Inflammatory macrophage treated with lipopolysaccharide for 1 hour (primary cell): ENCODE results near the gene GALNT2.

Experiments
- DNase-seq, 2 donors: peaks; one replicate each; pipeline ENCODE4 v3.0.0-alpha.2; 2020 to 2022

GALNT2 gene

GRCh38 chr1:230310381-230311163, 243.5 kb downstream of the GALNT2 start:
- peak; percentile 41 to 82 for DNase-seq

GRCh38 chr1:230312676-230313075, 245.6 kb downstream of the GALNT2 start:
- no peak for DNase-seq

- DNase-seq: no peak
Measured at GRCh38 chr1:230313453-230314141, 246.6 kb downstream of the GALNT2 start.

GRCh38 chr1:230314142-230314470, 247.1 kb downstream of the GALNT2 start:
- DNase-seq: no peak

GRCh38 chr1:230315099-230315498, 248.1 kb downstream of the GALNT2 start:
- DNase-seq: no peak

- no peak for DNase-seq
Measured at GRCh38 chr1:230316864-230317745, 250.1 kb downstream of the GALNT2 start.

GRCh38 chr1:230317823-230318819, 251.1 kb downstream of the GALNT2 start:
- no peak for DNase-seq

- no peak for DNase-seq
Measured at GRCh38 chr1:230319014-230319747, 252.1 kb downstream of the GALNT2 start.

- DNase-seq: no peak
Measured at GRCh38 chr1:230320804-230321203, 253.8 kb downstream of the GALNT2 start.

DNA sequence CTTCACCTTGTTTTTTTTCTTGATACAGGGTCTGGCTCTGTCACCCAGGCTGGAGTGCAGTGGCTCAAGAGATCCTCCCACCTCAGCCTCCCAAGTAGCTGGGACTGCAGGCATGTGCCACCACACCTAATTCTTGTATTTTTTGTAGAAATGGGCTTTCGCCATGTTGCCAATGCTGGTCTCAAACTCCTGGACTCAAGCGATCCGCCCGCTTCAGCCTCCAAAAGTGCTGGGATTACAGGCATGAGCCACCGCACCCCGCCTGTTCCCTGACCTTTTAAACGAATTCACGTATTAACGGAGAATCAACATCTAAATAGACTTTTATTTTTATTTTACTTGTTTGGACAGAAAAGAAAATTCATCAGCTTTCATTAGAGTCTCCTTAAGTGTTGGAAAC, 254.3 kb downstream of the GALNT2 start:
- no peak for DNase-seq

DNA sequence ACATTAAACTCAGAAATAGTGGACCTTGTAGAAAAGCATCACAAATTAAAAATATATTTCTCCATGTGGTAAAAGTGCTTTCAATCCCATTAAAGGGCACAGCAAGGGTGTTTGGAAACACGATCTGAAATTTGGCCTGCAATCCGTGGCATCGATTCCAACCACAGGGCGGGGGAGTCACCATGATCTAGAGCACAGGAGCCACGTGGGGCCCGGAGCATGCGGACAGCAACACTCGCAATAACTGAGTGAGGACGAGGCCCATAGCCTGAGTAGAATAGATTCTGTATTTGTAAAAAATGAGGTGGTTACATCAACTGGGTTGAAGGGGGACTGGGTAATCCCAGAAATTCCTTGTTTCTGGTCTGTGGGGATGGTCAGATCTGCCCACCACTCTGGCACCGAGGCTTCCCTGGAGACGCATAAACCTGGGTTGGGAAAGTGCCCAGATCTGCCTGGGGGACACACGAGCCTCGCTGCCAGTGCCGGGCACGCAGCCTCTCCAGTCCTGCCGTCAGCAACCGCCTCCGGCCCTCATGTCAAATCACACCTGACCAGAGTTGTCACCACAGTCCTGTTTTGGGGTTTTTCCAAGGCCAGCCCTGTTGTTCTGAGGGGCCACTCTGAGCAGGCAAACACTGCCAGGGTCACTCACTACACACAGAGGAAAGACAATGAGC, 254.8 kb downstream of the GALNT2 start:
- no peak for DNase-seq

DNA sequence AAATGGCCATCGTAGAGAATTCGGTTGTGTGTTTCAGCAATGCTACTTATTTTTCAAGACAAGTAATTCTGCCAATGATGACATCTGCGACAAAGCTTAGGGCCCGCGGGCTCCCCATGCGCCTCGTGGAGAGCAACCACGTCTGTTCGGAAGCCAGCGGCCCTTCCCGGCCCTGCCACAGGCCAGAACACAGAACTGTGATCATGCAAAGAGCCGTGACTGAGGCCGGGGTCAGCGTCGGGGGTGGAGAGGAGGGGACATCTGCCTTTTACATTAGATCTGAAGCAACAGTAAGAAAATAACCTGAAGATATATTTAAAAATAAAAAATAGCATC, 255.4 kb downstream of the GALNT2 start:
- DNase-seq: no peak

GRCh38 chr1:230322967-230323547, 256.0 kb downstream of the GALNT2 start:
- no peak for DNase-seq

DNA sequence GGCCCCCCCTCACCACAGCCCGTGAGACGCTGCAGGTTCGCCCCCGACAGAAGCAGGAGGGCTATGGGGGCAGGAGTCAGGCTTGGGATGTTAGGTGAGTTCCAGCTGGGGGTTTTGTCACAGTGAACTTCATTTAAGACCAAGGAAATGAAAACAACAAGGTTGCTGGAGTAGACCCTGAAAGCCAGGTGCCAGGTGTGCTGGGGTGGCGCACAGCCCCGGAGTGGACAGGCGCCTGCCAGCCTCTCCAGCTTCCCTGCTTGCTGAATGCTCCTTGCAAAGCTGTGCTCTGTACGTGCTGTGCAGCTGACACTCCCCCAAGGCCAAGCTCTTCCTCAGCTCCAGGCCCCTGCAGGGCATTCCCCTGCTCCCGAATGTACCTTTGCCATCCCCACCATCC, 256.6 kb downstream of the GALNT2 start:
- DNase-seq: no peak

DNA sequence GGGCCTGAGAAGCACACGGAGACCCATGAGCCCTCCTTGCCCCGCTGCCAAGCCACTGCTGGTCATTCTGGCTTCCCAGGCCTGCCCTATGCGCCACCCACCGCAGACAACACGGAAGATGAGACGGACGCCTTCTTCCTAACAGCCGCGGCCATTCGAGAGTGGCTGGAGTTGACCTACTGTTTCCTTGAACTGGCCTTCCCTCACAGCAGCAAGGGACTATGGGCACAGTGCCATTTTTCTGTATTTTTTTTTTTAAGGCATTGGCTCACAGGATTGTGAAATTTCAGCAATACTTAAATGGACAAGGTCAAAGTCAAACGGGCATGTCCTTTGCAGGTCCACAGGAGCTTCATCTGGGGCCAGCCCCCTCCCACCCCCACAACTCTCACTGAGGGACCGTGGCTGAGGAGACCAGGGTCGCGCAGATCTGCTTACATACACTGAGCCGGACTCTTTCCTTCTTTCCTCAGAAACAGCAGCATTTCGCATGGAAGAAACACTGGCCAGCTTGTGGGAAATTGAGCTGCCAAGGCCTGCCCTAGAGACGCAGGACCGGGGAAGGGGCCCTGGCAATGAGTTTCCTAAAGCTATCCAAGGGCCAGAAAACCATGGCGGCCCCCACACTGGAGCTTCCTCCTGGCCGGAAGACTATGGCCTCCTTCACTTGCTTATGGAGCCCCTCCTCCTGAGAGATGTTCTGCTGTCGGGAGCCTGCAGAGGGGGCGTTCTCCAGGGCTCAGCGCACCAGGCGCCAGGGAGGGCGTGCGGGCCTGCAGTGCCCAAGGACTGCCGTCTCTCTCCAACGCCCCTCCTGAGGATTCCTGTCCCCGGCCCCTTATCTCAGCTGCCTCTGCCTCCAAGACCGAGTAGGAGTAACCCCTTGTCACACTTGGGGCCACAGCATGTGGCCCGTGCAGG, 260.2 kb downstream of the GALNT2 start:
- no peak for DNase-seq

DNA sequence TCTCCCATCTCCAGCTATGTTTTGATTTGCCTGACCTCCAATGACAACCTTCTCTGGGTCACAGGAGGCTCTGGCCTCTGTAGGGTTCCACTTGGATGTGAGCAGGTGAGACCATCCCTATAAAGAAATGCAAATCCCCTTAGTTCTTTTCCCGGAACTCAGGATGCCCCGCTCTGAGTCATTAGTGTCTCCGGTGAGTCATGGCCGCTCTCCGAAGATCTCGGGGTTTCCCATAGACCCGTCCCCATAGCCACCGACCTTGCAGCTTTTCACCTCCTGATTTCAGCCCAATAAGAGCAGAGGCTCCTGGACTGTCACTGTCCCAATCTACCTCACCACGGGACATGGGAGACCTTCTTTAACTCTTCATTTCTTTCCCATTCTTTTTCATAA, 260.9 kb downstream of the GALNT2 start:
- DNase-seq: no peak

DNA sequence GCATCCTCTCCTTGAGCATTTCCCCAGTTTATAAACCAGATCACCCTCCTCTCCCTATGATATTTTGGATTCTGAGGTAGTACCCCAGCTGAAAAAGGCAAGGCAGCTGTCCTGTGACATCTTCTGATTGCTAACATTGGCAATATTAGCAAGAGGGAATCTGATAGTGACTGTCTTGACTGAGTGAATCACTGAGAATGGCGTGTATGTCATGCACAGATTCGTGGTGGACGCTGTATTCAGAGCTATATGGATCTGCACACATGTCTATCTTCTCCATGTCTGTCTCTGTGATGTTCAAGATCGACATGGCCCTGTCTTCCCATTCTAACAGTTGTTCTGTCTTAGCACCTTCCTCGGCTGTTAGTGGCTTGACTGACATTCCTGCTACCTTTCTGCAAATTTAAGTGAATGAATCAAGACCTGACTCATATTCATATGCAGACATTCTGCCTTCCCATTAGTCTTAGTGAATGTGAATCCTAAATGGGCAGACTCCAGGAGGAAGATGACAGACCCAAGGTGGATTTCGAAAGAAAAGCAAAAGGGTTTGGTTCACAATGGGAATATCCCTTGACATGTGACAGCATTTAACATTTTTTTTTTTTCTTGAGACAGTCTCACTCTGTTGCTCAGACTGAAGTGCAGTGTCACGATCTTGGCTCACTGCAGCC, 261.4 kb downstream of the GALNT2 start:
- DNase-seq: peak in 1 of 2 donors; percentile 47

- DNase-seq: no peak
Measured at GRCh38 chr1:230330157-230330556, 263.1 kb downstream of the GALNT2 start.
